ENCODE measurements around the gene FSCN2.

DNA sequence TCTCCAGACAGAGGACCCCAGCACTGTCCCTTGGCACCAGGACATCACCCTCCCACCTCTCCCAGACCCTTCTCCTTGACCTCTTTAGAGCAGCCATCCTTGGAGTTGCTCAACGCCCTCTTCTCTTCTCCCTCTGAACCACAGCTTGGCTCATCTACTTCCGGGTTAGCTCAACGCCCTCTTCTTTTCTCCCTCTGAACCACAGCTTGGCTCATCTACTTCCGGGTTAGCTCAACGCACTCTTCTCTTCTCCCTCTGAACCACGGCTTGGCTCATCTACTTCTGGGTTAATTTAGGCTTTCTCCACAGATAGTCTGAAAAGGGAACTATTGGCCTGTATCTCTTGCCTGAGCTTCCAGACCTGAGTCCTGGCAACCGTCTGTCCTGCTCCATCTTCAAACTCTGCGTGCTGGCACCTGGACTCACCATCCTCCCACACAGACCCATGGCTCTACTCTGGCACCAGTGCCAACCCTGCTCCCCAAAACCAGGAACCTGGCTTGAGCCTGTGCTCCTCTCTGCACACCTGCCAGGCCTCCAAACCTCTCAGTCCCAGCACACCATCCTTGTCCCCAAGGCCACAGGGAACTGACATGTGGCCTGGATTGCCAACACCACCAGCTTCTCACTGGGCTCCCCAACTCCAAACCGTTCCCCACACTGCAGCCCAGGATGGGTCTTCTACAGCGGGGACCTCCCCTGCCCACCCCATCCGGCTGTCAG is 49.3 kb downstream of the FSCN2 start:
- TF ChIP-seq POLR2A (IDR thresholded peaks at IDR 0.05) (no peak), CTCF (IDR thresholded peaks at IDR 0.05) (no peak)

Measured in lower leg skin (tissue), 3 donors.